ENCODE measurements around the gene GRM7.

GRM7 gene

GRCh38 chr3:7146529-7146928, 285.6 kb downstream of the GRM7 start:
- DNase-seq (ENCODE audit: low read depth), result no peak

GRCh38 chr3:7158516-7158915, 297.6 kb downstream of the GRM7 start:
- DNase-seq (ENCODE audit: low read depth), result no peak

GRCh38 chr3:7160689-7161088, 299.8 kb downstream of the GRM7 start:
- no peak for DNase-seq (ENCODE audit: low read depth)

GRCh38 chr3:7166460-7166859, 305.5 kb downstream of the GRM7 start:
- DNase-seq (ENCODE audit: low read depth), result no peak

- DNase-seq (ENCODE audit: low read depth), result no peak
Observed at GRCh38 chr3:7171493-7171892, 310.6 kb downstream of the GRM7 start.

GRCh38 chr3:7172996-7173395, 312.1 kb downstream of the GRM7 start:
- no peak for DNase-seq (ENCODE audit: low read depth)

GRCh38 chr3:7188551-7188950, 327.6 kb downstream of the GRM7 start:
- DNase-seq (ENCODE audit: low read depth), result no peak

GRCh38 chr3:7190095-7190494, 329.2 kb downstream of the GRM7 start:
- no peak for DNase-seq (ENCODE audit: low read depth)

GRCh38 chr3:7193269-7193668, 332.4 kb downstream of the GRM7 start:
- DNase-seq (ENCODE audit: low read depth), result no peak

GRCh38 chr3:7194071-7194835, 333.3 kb downstream of the GRM7 start:
- no peak for DNase-seq (ENCODE audit: low read depth)

- no peak for DNase-seq (ENCODE audit: low read depth)
Observed at GRCh38 chr3:7195934-7196333, 335.0 kb downstream of the GRM7 start.

GRCh38 chr3:7201784-7202183, 340.9 kb downstream of the GRM7 start:
- DNase-seq (ENCODE audit: low read depth), result no peak

GRCh38 chr3:7203969-7204847, 343.3 kb downstream of the GRM7 start:
- no peak for DNase-seq (ENCODE audit: low read depth)

GRCh38 chr3:7204848-7205156, 343.9 kb downstream of the GRM7 start:
- no peak for DNase-seq (ENCODE audit: low read depth)

GRCh38 chr3:7205535-7205934, 344.6 kb downstream of the GRM7 start:
- no peak for DNase-seq (ENCODE audit: low read depth)

- DNase-seq (ENCODE audit: low read depth), result no peak
Observed at GRCh38 chr3:7205962-7206361, 345.0 kb downstream of the GRM7 start.

- no peak for DNase-seq (ENCODE audit: low read depth)
Observed at GRCh38 chr3:7207125-7207524, 346.2 kb downstream of the GRM7 start.

- no peak for DNase-seq (ENCODE audit: low read depth)
Observed at GRCh38 chr3:7207928-7208327, 347.0 kb downstream of the GRM7 start.

GRCh38 chr3:7209098-7209497, 348.2 kb downstream of the GRM7 start:
- DNase-seq (ENCODE audit: low read depth), result no peak

GRCh38 chr3:7211740-7212139, 350.8 kb downstream of the GRM7 start:
- no peak for DNase-seq (ENCODE audit: low read depth)

- DNase-seq (ENCODE audit: low read depth), result no peak
Observed at GRCh38 chr3:7215706-7216105, 354.8 kb downstream of the GRM7 start.

- no peak for DNase-seq (ENCODE audit: low read depth)
Observed at GRCh38 chr3:7226393-7226792, 365.5 kb downstream of the GRM7 start.

GRCh38 chr3:7238565-7239295, 377.8 kb downstream of the GRM7 start:
- no peak for DNase-seq (ENCODE audit: low read depth)

All from T-helper 22 cell (primary cell).